SK-N-SH (cell line): ENCODE results near the gene C1orf159. TPM values are rescaled to one million over a fixed set of nuclear protein-coding genes. Genes with fewer than 3 reads are reported as not detected.
"Not testable (repeated sequence)": the region's sequence is repeated elsewhere in the genome, so short reads cannot be mapped to it uniquely, and the experiment has no call there.

ENCODE experiments used
- CTCF ChIA-PET: fragments of 300-600, 350-600 bp; formaldehyde crosslinking; extraction: SDS; loops from one replicate; lab custom pipeline; 2021; lab: Yijun Ruan, JAX
- POLR2A ChIA-PET: fragments of 350-600 bp; sonication (Branson Sonifier 250); formaldehyde crosslinking; extraction: SDS; loops from one replicate; lab custom pipeline; 2020; ENCODE audit warnings: antibody characterized with exemption, inconsistent platforms; lab: Yijun Ruan, JAX
- DNase-seq: peaks from one replicate; pipeline ENCODE4 v3.0.0; 2012
- H2AFZ ChIP-seq: fragments of 200-600 bp; sonication (generic); 2 replicates; pipeline ENCODE4 v1.8.1; 2016; ENCODE audit warnings: antibody characterized with exemption, mild to moderate bottlenecking, low read depth
- H3F3A ChIP-seq: fragments of 200-600 bp; sonication (generic); replicated peaks from 2 replicates; pipeline ENCODE3; 2016; ENCODE audit warnings: antibody characterized with exemption, mild to moderate bottlenecking; ENCODE audit not compliant: insufficient read depth
- H3K27ac ChIP-seq, 2 experiments: fragments of 200-500 bp in 1 of 2; fragments of 200-600 bp in 1 of 2; sonication (Bioruptor generic) in 1 of 2; sonication (generic), shearing (Covaris generic) in 1 of 2; 2 replicates each; pipeline versions ENCODE4 v1.5.1 to v1.6.1; 2014 to 2016; ENCODE audit warnings: low read depth in 2 of 2, inconsistent platforms in 1 of 2, low read length in 1 of 2, mild to moderate bottlenecking in 1 of 2, mixed read lengths in 1 of 2
- H3K27me3 ChIP-seq: fragments of 200-600 bp; sonication (generic), shearing (Covaris generic); 2 replicates; pipeline ENCODE4 v1.6.1; 2016; ENCODE audit warnings: mixed run types; ENCODE audit not compliant: insufficient read depth
- H3K36me3 ChIP-seq, 2 experiments: fragments of 200-500 bp in 1 of 2; fragments of 200-600 bp in 1 of 2; sonication (Bioruptor generic) in 1 of 2; sonication (generic) in 1 of 2; replicated peaks in 1 of 2; 2 replicates each; pipeline versions ENCODE3 to v1.5.1; 2014 to 2016; ENCODE audit warnings: low read length in 1 of 2, mild to moderate bottlenecking in 1 of 2; ENCODE audit not compliant: insufficient read depth in 2 of 2, control insufficient read depth in 1 of 2
- H3K4me1 ChIP-seq, 2 experiments: fragments of 200-500 bp in 1 of 2; fragments of 200-600 bp in 1 of 2; sonication (Bioruptor generic) in 1 of 2; sonication (generic), shearing (Covaris generic) in 1 of 2; 2 replicates each; pipeline versions ENCODE4 v1.5.1 to v1.6.1; 2014 to 2016; ENCODE audit warnings: low read depth in 1 of 2, low read length in 1 of 2, mixed run types in 1 of 2; ENCODE audit not compliant: insufficient read depth in 2 of 2, control insufficient read depth in 1 of 2
- H3K4me2 ChIP-seq: fragments of 200-600 bp; sonication (generic), shearing (Covaris generic); 2 replicates; pipeline ENCODE4 v1.6.1; 2017; ENCODE audit warnings: mixed run types
- H3K4me3 ChIP-seq, 2 experiments: fragments of 200-500 bp in 1 of 2; fragments of 200-600 bp in 1 of 2; sonication (Bioruptor generic) in 1 of 2; sonication (generic), shearing (Covaris generic) in 1 of 2; 2 replicates each; pipeline versions ENCODE4 v1.5.1 to v1.8.1; 2014 to 2016; ENCODE audit warnings: low read depth in 2 of 2, inconsistent platforms in 1 of 2, low read length in 1 of 2, mild to moderate bottlenecking in 1 of 2, mixed read lengths in 1 of 2, moderate library complexity in 1 of 2
- H3K79me2 ChIP-seq: fragments of 200-600 bp; sonication (generic); 2 replicates; pipeline ENCODE4 v1.8.1; 2017; ENCODE audit warnings: mild to moderate bottlenecking; ENCODE audit not compliant: insufficient read depth
- H3K9ac ChIP-seq: fragments of 200-600 bp; sonication (generic); 2 replicates; pipeline ENCODE4 v1.6.1; 2017; ENCODE audit warnings: mixed run types
- H3K9me2 ChIP-seq: fragments of 200-600 bp; sonication (generic); 2 replicates; pipeline ENCODE4 v1.6.1; 2017; ENCODE audit warnings: mixed run types
- H3K9me3 ChIP-seq: fragments of 200-600 bp; sonication (generic); 2 replicates; pipeline ENCODE4 v1.6.1; 2017; ENCODE audit warnings: mixed run types, mild to moderate bottlenecking, moderate library complexity
- H4K20me1 ChIP-seq: fragments of 200-600 bp; sonication (generic); 2 replicates; pipeline ENCODE4 v1.6.1; 2017; ENCODE audit warnings: mild to moderate bottlenecking, mixed run types; ENCODE audit not compliant: insufficient read depth
- ELF1 ChIP-seq: IDR thresholded peaks from 2 replicates; pipeline ENCODE4 v1.4.0; 2012
- FOXM1 ChIP-seq: IDR thresholded peaks from 2 replicates; pipeline ENCODE4 v1.4.0; 2012; ENCODE audit warnings: low read depth, mild to moderate bottlenecking
- JUND ChIP-seq: IDR thresholded peaks from 2 replicates; pipeline ENCODE4 v1.4.0; 2012
- POLR2AphosphoS5 ChIP-seq: IDR thresholded peaks from 2 replicates; pipeline ENCODE4 v1.6.1; 2012; ENCODE audit warnings: low read depth, low read length
- RAD21 ChIP-seq: IDR thresholded peaks from 2 replicates; pipeline ENCODE4 v1.6.1; 2012; ENCODE audit warnings: mild to moderate bottlenecking, low read length
- RFX5 ChIP-seq: IDR thresholded peaks from 2 replicates; pipeline ENCODE4 v1.6.1; 2012; ENCODE audit warnings: mild to moderate bottlenecking, improper control_type of control experiment, low read length
- SMC3 ChIP-seq: IDR thresholded peaks from 2 replicates; pipeline ENCODE4 v1.6.1; 2012; ENCODE audit warnings: low read depth, low read length, improper control_type of control experiment
- TAF1 ChIP-seq: IDR thresholded peaks from 2 replicates; pipeline ENCODE4 v1.6.1; 2012; ENCODE audit warnings: low read depth, mild to moderate bottlenecking, low read length, moderate library complexity, borderline replicate concordance
- TEAD4 ChIP-seq: IDR thresholded peaks from 2 replicates; pipeline ENCODE4 v1.4.0; 2012; ENCODE audit warnings: mild to moderate bottlenecking, borderline replicate concordance; ENCODE audit not compliant: insufficient read depth
- YY1 ChIP-seq: IDR thresholded peaks from 2 replicates; pipeline ENCODE4 v1.4.0; 2012; ENCODE audit warnings: low read depth, mild to moderate bottlenecking
- WGBS: methylation state at CpG from one replicate; pipeline ENCODE4 v1.1.6; 2017; ENCODE audit warnings: low lambda C conversion rate; 5-methylcytosine and 5-hydroxymethylcytosine counted together
- polyA plus RNA-seq, 3 experiments: library from polyadenylated mRNA; depleted of rRNA; stranded (reverse); fragments of >200 nt; gene quantifications; 2 replicates each; pipeline ENCODE4 v1.2.3, GENCODE V29; 2012
- TF ChIP-seq, protein P1 (sequence below): fragments of 200-600 bp; sonication (generic); IDR thresholded peaks from 2 replicates; pipeline ENCODE4 v1.6.1; 2017; ENCODE audit warnings: antibody characterized with exemption, mild to moderate bottlenecking, moderate library complexity
- TF ChIP-seq, protein P2 (sequence below): IDR thresholded peaks from 2 replicates; pipeline ENCODE4 v1.4.0; 2012; ENCODE audit warnings: low read depth, borderline replicate concordance

C1orf159 gene
- polyA plus RNA-seq, 1 of the 3 experiments (the other 2 are of a cell fraction), result 10.2 TPM

DNA sequence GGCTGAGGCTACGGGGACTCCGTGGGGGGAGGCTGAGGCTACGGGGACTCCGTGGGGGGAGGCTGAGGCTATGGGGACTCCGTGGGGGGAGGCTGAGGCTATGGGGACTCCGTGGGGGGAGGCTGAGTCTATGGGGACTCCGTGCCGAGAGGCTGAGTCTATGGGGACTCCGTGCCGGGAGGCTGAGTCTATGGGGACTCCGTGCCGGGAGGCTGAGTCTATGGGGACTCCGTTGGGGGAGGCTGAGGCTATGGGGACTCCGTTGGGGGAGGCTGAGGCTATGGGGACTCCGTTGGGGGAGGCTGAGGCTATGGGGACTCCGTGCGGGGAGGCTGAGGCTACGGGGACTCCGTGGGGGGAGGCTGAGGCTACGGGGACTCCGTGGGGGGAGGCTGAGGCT, 38.5 kb downstream of the C1orf159 start:
- H3K9me2 ChIP-seq, H3K36me3 ChIP-seq, H3K79me2 ChIP-seq, H3K9ac ChIP-seq, H3K9me3 ChIP-seq, H4K20me1 ChIP-seq, H2AFZ ChIP-seq, H3K4me2 ChIP-seq, H3F3A ChIP-seq, H3K27ac ChIP-seq, POLR2A ChIA-PET, CTCF ChIA-PET, H3K4me3 ChIP-seq, DNase-seq: not testable (repeated sequence)
- H3K27me3 ChIP-seq, result peaks cover 17% of the 10 kb centered on the region
- H3K4me1 ChIP-seq, result peaks cover 4 to 18% of the 10 kb centered on the region in 2 experiments; a peak in 2 of 4 replicates
- WGBS, result no CpG with 5 or more reads among the region's 21 CpGs

DNA sequence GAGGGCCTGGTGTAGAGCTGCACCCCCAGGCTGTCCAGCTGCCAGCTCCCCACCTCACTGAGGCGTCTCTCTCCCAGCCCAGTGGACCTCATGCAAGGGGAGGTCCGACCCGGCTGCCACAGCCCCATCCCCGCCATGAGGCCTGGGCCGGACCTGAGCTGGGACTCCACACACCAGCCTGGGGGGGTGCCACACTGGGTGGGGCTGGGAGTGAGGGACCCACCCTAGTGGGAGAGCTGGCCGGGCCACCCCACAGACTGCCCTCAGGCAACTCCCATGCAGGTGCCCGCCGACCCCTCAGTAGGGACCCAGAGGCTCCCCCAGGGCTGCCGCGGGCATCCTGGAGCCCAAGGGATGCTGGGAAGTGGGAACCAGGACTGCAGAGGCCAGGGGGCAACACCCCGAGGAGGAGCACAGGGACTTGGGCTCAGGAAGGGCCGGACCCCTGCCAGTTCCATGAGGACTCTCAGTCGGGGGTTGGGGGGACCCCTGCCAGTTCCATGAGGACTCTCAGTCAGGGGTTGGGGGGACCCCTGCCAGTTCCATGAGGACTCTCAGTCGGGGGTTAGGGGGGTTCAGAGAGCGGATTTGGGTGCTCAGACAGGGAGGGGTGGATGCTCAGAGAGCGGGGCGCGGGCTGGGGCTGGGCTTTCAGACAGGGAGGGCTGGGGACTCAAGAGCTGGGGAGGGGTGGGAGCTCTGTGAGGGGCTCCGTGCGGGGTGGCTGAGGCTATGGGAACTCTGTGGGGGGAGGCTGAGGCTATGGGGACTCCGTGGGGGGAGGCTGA, 40.5 kb downstream of the C1orf159 start:
- H3F3A ChIP-seq, result no peaks in the 10 kb centered on the region
- ChIA-PET CTCF (interaction anchor here (1.3 to 2.4 kb wide), 4 partner anchors 11 to 47 kb away, joined by 4 to 15 read pairs (median 7); no protein-coding TSS in a partner anchor), POLR2A (interaction anchor here (0.6 kb wide), 1 partner anchor 143 kb away, joined by 3 read pairs; no protein-coding TSS in a partner anchor)
- peak; percentile 34 for DNase-seq
- no peak for TF ChIP-seq TAF1
- TF ChIP-seq SMC3, result no peak
- no peak for TF ChIP-seq POLR2AphosphoS5
- no peaks in the 10 kb centered on the region for H3K9me3 ChIP-seq
- no peaks in the 10 kb centered on the region for H4K20me1 ChIP-seq
- WGBS, result 23% methylated on average over 11 of the region's 21 CpGs
- H3K27me3 ChIP-seq, result peaks cover 21% of the 10 kb centered on the region
- no peak overlapping the region for H3K9ac ChIP-seq
- H2AFZ ChIP-seq, result no peak overlapping the region
- no peaks in the 10 kb centered on the region for H3K9me2 ChIP-seq
- H3K79me2 ChIP-seq, result no peaks in the 10 kb centered on the region
- H3K27ac ChIP-seq, result no peak overlapping the region
- no peak overlapping the region for H3K4me2 ChIP-seq
- peaks cover 4 to 10% of the 10 kb centered on the region in 2 experiments; a peak in 2 of 4 replicates for H3K4me1 ChIP-seq
- H3K36me3 ChIP-seq, result no peaks in the 10 kb centered on the region
- H3K4me3 ChIP-seq, result no peak overlapping the region

DNA sequence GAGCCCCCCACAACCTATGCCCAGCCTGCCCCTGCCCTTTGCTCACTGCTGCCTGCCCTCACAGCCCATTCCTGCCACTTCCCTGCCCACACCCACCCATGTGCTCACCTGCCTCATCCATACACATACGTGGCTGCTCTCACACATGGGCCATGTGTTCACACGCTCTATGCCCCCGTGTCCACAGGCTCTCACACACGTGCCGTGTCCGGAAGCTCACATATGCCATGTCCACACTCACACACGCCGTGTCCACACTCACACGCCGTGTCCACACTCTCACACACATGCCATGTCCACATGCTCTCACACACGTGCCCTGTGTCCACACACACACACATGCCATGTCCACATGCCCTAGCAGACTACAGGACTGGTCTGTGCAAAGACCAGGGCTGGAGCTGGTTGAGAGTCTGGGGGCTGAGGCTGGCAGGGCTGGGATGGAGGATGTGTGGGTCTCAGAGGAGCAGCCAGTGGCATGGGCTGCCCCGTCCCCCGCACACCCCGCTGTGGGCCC, 41.2 kb downstream of the C1orf159 start:
- Histone ChIP-seq H4K20me1 (no peaks in the 10 kb centered on the region), H2AFZ (no peak overlapping the region), H3K79me2 (no peaks in the 10 kb centered on the region), H3K4me3 (no peak overlapping the region), H3K4me2 (no peak overlapping the region), H3K9ac (no peak overlapping the region), H3K27me3 (peaks cover 21% of the 10 kb centered on the region), H3K4me1 (peaks cover 3 to 5% of the 10 kb centered on the region in 2 experiments; a peak in 2 of 4 replicates), H3K36me3 (no peaks in the 10 kb centered on the region), H3K9me3 (no peaks in the 10 kb centered on the region), H3F3A (no peaks in the 10 kb centered on the region), H3K9me2 (no peaks in the 10 kb centered on the region), H3K27ac (no peak overlapping the region)
- 41% methylated on average over 11 of the region's 14 CpGs for WGBS
- CTCF ChIA-PET, result interaction anchor here (1.0 to 2.4 kb wide), 5 partner anchors 11 to 72 kb away, joined by 3 to 15 read pairs (median 5); no protein-coding TSS in a partner anchor
- peak; percentile 73 for DNase-seq
- TF ChIP-seq FOXM1, result no peak
- no peak for TF ChIP-seq JUND
- TF ChIP-seq ELF1, result no peak
- TF ChIP-seq RFX5, result no peak
- TF ChIP-seq RAD21, result no peak
- no peak for TF ChIP-seq TEAD4
- no peak for TF ChIP-seq SMC3
- TF ChIP-seq TAF1, result no peak
- TF ChIP-seq, protein P1, sequence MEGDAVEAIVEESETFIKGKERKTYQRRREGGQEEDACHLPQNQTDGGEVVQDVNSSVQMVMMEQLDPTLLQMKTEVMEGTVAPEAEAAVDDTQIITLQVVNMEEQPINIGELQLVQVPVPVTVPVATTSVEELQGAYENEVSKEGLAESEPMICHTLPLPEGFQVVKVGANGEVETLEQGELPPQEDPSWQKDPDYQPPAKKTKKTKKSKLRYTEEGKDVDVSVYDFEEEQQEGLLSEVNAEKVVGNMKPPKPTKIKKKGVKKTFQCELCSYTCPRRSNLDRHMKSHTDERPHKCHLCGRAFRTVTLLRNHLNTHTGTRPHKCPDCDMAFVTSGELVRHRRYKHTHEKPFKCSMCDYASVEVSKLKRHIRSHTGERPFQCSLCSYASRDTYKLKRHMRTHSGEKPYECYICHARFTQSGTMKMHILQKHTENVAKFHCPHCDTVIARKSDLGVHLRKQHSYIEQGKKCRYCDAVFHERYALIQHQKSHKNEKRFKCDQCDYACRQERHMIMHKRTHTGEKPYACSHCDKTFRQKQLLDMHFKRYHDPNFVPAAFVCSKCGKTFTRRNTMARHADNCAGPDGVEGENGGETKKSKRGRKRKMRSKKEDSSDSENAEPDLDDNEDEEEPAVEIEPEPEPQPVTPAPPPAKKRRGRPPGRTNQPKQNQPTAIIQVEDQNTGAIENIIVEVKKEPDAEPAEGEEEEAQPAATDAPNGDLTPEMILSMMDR, result no peak
- no peak for TF ChIP-seq POLR2AphosphoS5
- TF ChIP-seq, protein P2, sequence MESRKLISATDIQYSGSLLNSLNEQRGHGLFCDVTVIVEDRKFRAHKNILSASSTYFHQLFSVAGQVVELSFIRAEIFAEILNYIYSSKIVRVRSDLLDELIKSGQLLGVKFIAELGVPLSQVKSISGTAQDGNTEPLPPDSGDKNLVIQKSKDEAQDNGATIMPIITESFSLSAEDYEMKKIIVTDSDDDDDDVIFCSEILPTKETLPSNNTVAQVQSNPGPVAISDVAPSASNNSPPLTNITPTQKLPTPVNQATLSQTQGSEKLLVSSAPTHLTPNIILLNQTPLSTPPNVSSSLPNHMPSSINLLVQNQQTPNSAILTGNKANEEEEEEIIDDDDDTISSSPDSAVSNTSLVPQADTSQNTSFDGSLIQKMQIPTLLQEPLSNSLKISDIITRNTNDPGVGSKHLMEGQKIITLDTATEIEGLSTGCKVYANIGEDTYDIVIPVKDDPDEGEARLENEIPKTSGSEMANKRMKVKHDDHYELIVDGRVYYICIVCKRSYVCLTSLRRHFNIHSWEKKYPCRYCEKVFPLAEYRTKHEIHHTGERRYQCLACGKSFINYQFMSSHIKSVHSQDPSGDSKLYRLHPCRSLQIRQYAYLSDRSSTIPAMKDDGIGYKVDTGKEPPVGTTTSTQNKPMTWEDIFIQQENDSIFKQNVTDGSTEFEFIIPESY, result no peak
- TF ChIP-seq YY1, result no peak
- POLR2A ChIA-PET, result no interaction called here
